Transverse colon (tissue), 4 donors: ENCODE results near the gene MLLT10. TPM values are rescaled to one million over a fixed set of nuclear protein-coding genes. Genes with fewer than 3 reads are reported as not detected.

ENCODE experiments used
- DNase-seq: peaks from one replicate; pipeline ENCODE4 v3.0.0-alpha.2; 2019
- H3K27ac ChIP-seq, 4 donors: fragments of 200-600 bp; sonication (generic); 2 replicates each; pipeline ENCODE4 v1.5.1; 2016 to 2018; ENCODE audit warnings: inconsistent platforms in 4 of 4
- H3K27me3 ChIP-seq: fragments of 200-600 bp; sonication (generic); 2 replicates; pipeline ENCODE4 v1.5.1; 2017; ENCODE audit warnings: inconsistent platforms
- H3K36me3 ChIP-seq, 4 donors: fragments of 200-600 bp; sonication (generic); 2 replicates each; pipeline ENCODE4 v1.5.1; 2017 to 2019; ENCODE audit warnings: inconsistent platforms in 4 of 4
- H3K4me1 ChIP-seq, 4 donors: fragments of 200-600 bp; sonication (generic); 2 replicates each; pipeline ENCODE4 v1.5.1; 2017 to 2020; ENCODE audit warnings: inconsistent platforms in 4 of 4
- H3K4me3 ChIP-seq, 4 donors: fragments of 200-600 bp; sonication (generic); 1 replicate in 1 of 4; 2 replicates in 3 of 4; pipeline versions ENCODE4 v1.5.1 to v1.6.1; 2017 to 2019; ENCODE audit warnings: inconsistent platforms in 4 of 4
- H3K9me3 ChIP-seq, 2 donors: fragments of 200-600 bp; sonication (generic); 2 replicates each; pipeline ENCODE4 v1.5.1; 2017 to 2019; ENCODE audit warnings: inconsistent platforms in 2 of 2
- CTCF ChIP-seq, 5 experiments: fragments of 200-600 bp in 3 of 5; fragments of 450-650 bp in 2 of 5; sonication (generic) in 3 of 5; IDR thresholded peaks; 1 replicate in 2 of 5; 2 replicates in 3 of 5; pipeline ENCODE4 v1.5.1; 2016 to 2017; ENCODE audit warnings: antibody characterized with exemption in 5 of 5, inconsistent platforms in 3 of 5, mild to moderate bottlenecking in 2 of 5, moderate library complexity in 1 of 5
- EP300 ChIP-seq: sonication (generic); formaldehyde crosslinking; IDR thresholded peaks from one replicate; pipeline ENCODE4 v1.6.1; 2017; ENCODE audit warnings: antibody characterized with exemption, low read depth
- POLR2A ChIP-seq: fragments of 450-650 bp; IDR thresholded peaks from one replicate; pipeline ENCODE4 v1.6.1; 2016; ENCODE audit warnings: antibody characterized with exemption, mild to moderate bottlenecking, moderate library complexity
- POLR2AphosphoS5 ChIP-seq, 3 donors: sonication (generic); formaldehyde crosslinking; IDR thresholded peaks; one replicate each; pipeline ENCODE4 v1.6.1; 2016; ENCODE audit warnings: antibody characterized with exemption in 3 of 3
- WGBS, 2 donors: methylation state at CpG; one replicate each; pipeline ENCODE4 v1.1.5; 2018; ENCODE audit warnings: low coverage in 1 of 2; 5-methylcytosine and 5-hydroxymethylcytosine counted together
- in situ Hi-C, 4 donors: fragments of 200-750 bp; cut with MboI; loops; one replicate each; pipeline versions ENCODE4 v1.15.0 to v1.15.1; 2017; ENCODE audit warnings: low sequenced_read_pairs in 3 of 4, low pct_ligation_motif_present in 1 of 4, low pct_unique_long_range_greater_than_20kb in 1 of 4
- intact Hi-C: fragments of 100-400 bp; cut with DNase I; formaldehyde crosslinking; loops from one replicate; pipeline ENCODE4 v1.15.1; 2023; ENCODE audit warnings: low total_unique reads
- total RNA-seq, 4 donors: library from RNA; depleted of rRNA; stranded (reverse); fragments of >200 nt; gene quantifications; one replicate each; pipeline ENCODE4 v1.1.0, GENCODE V29; 2016

The MLLT10 gene
- total RNA-seq, 4 donors from 2014 or later = 12.0 to 43.0 (median 28.5) TPM

GRCh38 chr10:21747809-21748208, 213.8 kb downstream of the MLLT10 start:
- Histone ChIP-seq H3K27me3 (no peaks in the 10 kb centered on the region), H3K9me3 (no peaks in the 10 kb centered on the region), H3K27ac (no peak overlapping the region), H3K4me1 (peaks cover 0 to 4% (median 2%) of the 10 kb centered on the region in 4 donors), H3K4me3 (no peak overlapping the region), H3K36me3 (no peaks in the 10 kb centered on the region)
- intact Hi-C loops (no loop called here), in situ Hi-C loops (loop anchor here in 1 of 4 donors (25.0 kb wide), 1 partner anchor 461 kb away; no protein-coding TSS in a partner anchor)
- WGBS, 2 donors = 87% methylated on average over 4 of the region's 4 CpGs; no CpG with 5 or more reads in 1 of the 2 donors
- TF ChIP-seq POLR2AphosphoS5 (IDR thresholded peaks at IDR 0.05) (no peak), CTCF (IDR thresholded peaks at IDR 0.05) (no peak), POLR2A (no peak), EP300 (no peak)
- DNase-seq = no peak

- WGBS, 2 donors = 46% methylated on average over 3 of the region's 3 CpGs; no CpG with 5 or more reads in 1 of the 2 donors
- no peak overlapping the region for H3K27ac ChIP-seq
- H3K4me3 ChIP-seq = no peak overlapping the region
- no peaks in the 10 kb centered on the region for H3K27me3 ChIP-seq
- H3K36me3 ChIP-seq = no peaks in the 10 kb centered on the region
- H3K9me3 ChIP-seq = no peaks in the 10 kb centered on the region
- peaks cover 0 to 4% (median 2%) of the 10 kb centered on the region in 4 donors for H3K4me1 ChIP-seq
- in situ Hi-C loops (loop anchor here in 1 of 4 donors (25.0 kb wide), 1 partner anchor 462 kb away; no protein-coding TSS in a partner anchor), intact Hi-C loops (loop anchor here (1.0 kb wide), 1 partner anchor 27 kb away; no protein-coding TSS in a partner anchor)
- TF ChIP-seq POLR2A = no peak
- TF ChIP-seq CTCF (IDR thresholded peaks at IDR 0.05) = no peak
- no peak for TF ChIP-seq EP300
- no peak for TF ChIP-seq POLR2AphosphoS5 (IDR thresholded peaks at IDR 0.05)
- DNase-seq = no peak
These were observed 215.8 kb downstream of the MLLT10 start for GRCh38 chr10:21749788-21750187.

- Histone ChIP-seq H3K9me3 (no peaks in the 10 kb centered on the region), H3K4me3 (no peak overlapping the region), H3K4me1 (peaks cover 0 to 4% (median 2%) of the 10 kb centered on the region in 4 donors), H3K36me3 (no peaks in the 10 kb centered on the region), H3K27ac (no peak overlapping the region), H3K27me3 (no peaks in the 10 kb centered on the region)
- no peak for DNase-seq
- intact Hi-C loops (no loop called here), in situ Hi-C loops (no loop called here)
- WGBS, 2 donors = 86% methylated on average over 12 of the region's 12 CpGs; no CpG with 5 or more reads in 1 of the 2 donors
- no peak for TF ChIP-seq CTCF (IDR thresholded peaks at IDR 0.05)
- no peak for TF ChIP-seq EP300
- no peak for TF ChIP-seq POLR2A
- no peak for TF ChIP-seq POLR2AphosphoS5 (IDR thresholded peaks at IDR 0.05)
These were observed 216.4 kb downstream of the MLLT10 start for GRCh38 chr10:21750424-21750823.

- H3K27me3 ChIP-seq = no peaks in the 10 kb centered on the region
- TF ChIP-seq EP300 (no peak), POLR2AphosphoS5 (IDR thresholded peaks at IDR 0.05) (no peak), POLR2A (no peak), CTCF (IDR thresholded peaks at IDR 0.05) (no peak)
- no peak overlapping the region for H3K4me3 ChIP-seq
- intact Hi-C loops = no loop called here
- no peaks in the 10 kb centered on the region for H3K9me3 ChIP-seq
- H3K36me3 ChIP-seq = no peaks in the 10 kb centered on the region
- 50 to 60% methylated on average over 6 to 25 of the region's 26 CpGs for WGBS, 2 donors
- in situ Hi-C loops = no loop called here
- peak; percentile 52 for DNase-seq
- no peak overlapping the region for H3K27ac ChIP-seq
- H3K4me1 ChIP-seq = peaks cover 0 to 4% (median 2%) of the 10 kb centered on the region in 4 donors
These were observed 217.6 kb downstream of the MLLT10 start for GRCh38 chr10:21751341-21752310.
